SU-DHL-6 (cell line): ENCODE results near the gene BTN3A1.

ENCODE experiments used
- CTCF ChIP-seq: fragments of 200-600 bp; sonication (generic); IDR thresholded peaks from one replicate; pipeline ENCODE4 v1.5.1; 2017; ENCODE audit warnings: antibody characterized with exemption, mild to moderate bottlenecking, low read length, moderate library complexity; ENCODE audit not compliant: insufficient read depth, poor library complexity, severe bottlenecking
- EZH2phosphoT487 ChIP-seq: fragments of 200-600 bp; sonication (generic), shearing (Covaris generic); conservative IDR thresholded peaks from 2 replicates; pipeline ENCODE4 v1.6.1; 2018; ENCODE audit warnings: mild to moderate bottlenecking, antibody characterized with exemption, low read length, moderate library complexity, mixed read lengths

GRCh38 chr6:26445934-26446667, 44.0 kb downstream of the BTN3A1 start:
- no peak for TF ChIP-seq CTCF
- TF ChIP-seq EZH2phosphoT487 = no peak
